Suppressor macrophage treated with lipopolysaccharide for 1 hour (primary cell): ENCODE measurements around the gene PLEKHA5.

Experiments
- DNase-seq, 3 donors: peaks; one replicate each; pipeline ENCODE4 v3.0.0-alpha.2; 2020 to 2022

The PLEKHA5 gene

GRCh38 chr12:19234981-19235871, 105.7 kb downstream of the PLEKHA5 start:
- peak; percentile 33 to 52 (median 46) for DNase-seq

- peak; percentile 39 to 61 (median 50) for DNase-seq
These were observed 107.1 kb downstream of the PLEKHA5 start for GRCh38 chr12:19236656-19237055.

GRCh38 chr12:19238540-19238939, 109.0 kb downstream of the PLEKHA5 start:
- DNase-seq = peak in 2 of 3 donors; percentile 49 to 67

GRCh38 chr12:19239102-19239501, 109.6 kb downstream of the PLEKHA5 start:
- no peak for DNase-seq

- DNase-seq = no peak
These were observed 110.2 kb downstream of the PLEKHA5 start for GRCh38 chr12:19239616-19240234.

- peak; percentile 17 to 65 (median 63) for DNase-seq
These were observed 113.0 kb downstream of the PLEKHA5 start for GRCh38 chr12:19242581-19242980.

GRCh38 chr12:19243551-19243950, 114.0 kb downstream of the PLEKHA5 start:
- DNase-seq = no peak

- DNase-seq = no peak
These were observed 114.8 kb downstream of the PLEKHA5 start for GRCh38 chr12:19244312-19244711.

- peak in 2 of 3 donors; percentile 50 to 54 for DNase-seq
These were observed 115.6 kb downstream of the PLEKHA5 start for GRCh38 chr12:19245106-19245505.

- DNase-seq = peak in 2 of 3 donors; percentile 51 to 63
These were observed 116.1 kb downstream of the PLEKHA5 start for GRCh38 chr12:19245666-19246065.

- DNase-seq = no peak
These were observed 117.4 kb downstream of the PLEKHA5 start for GRCh38 chr12:19246933-19247332.

- DNase-seq = no peak
These were observed 119.5 kb downstream of the PLEKHA5 start for GRCh38 chr12:19248929-19249602.

GRCh38 chr12:19251481-19252132, 122.1 kb downstream of the PLEKHA5 start:
- no peak for DNase-seq

GRCh38 chr12:19260135-19260534, 130.6 kb downstream of the PLEKHA5 start:
- no peak for DNase-seq

GRCh38 chr12:19261773-19262172, 132.2 kb downstream of the PLEKHA5 start:
- no peak for DNase-seq

GRCh38 chr12:19263672-19264071, 134.1 kb downstream of the PLEKHA5 start:
- no peak for DNase-seq

GRCh38 chr12:19273482-19274330, 144.2 kb downstream of the PLEKHA5 start:
- peak; percentile 50 to 57 (median 55) for DNase-seq

GRCh38 chr12:19276767-19277166, 147.2 kb downstream of the PLEKHA5 start:
- DNase-seq = no peak

GRCh38 chr12:19277711-19278110, 148.2 kb downstream of the PLEKHA5 start:
- no peak for DNase-seq

GRCh38 chr12:19278407-19278806, 148.9 kb downstream of the PLEKHA5 start:
- DNase-seq = no peak

- DNase-seq = no peak
These were observed 152.7 kb downstream of the PLEKHA5 start for GRCh38 chr12:19282133-19282699.

GRCh38 chr12:19284658-19285057, 155.1 kb downstream of the PLEKHA5 start:
- no peak for DNase-seq
